ENCODE results near the gene SUPT20HL1.

DNA sequence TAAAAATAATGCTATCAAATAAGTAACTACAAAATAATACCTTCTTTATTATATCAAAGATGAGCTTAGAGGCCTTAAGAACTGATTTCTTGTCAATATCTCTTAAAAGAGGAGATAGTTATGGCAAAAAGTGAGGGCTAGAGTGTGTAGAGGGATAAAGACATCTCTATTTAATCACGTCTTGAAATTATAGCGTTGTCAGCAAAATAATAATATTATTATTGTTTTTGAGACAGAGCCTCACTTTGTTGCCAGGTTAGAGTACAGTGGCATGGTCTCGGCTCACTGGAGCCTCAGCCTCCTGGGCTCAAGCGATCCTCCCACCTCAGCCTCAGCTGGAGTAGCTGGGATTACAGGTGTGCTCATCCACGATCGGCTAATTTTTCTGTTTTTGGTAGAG, 18.3 kb downstream of the SUPT20HL1 start:
- TF ChIP-seq, protein P1, sequence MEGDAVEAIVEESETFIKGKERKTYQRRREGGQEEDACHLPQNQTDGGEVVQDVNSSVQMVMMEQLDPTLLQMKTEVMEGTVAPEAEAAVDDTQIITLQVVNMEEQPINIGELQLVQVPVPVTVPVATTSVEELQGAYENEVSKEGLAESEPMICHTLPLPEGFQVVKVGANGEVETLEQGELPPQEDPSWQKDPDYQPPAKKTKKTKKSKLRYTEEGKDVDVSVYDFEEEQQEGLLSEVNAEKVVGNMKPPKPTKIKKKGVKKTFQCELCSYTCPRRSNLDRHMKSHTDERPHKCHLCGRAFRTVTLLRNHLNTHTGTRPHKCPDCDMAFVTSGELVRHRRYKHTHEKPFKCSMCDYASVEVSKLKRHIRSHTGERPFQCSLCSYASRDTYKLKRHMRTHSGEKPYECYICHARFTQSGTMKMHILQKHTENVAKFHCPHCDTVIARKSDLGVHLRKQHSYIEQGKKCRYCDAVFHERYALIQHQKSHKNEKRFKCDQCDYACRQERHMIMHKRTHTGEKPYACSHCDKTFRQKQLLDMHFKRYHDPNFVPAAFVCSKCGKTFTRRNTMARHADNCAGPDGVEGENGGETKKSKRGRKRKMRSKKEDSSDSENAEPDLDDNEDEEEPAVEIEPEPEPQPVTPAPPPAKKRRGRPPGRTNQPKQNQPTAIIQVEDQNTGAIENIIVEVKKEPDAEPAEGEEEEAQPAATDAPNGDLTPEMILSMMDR (conservative IDR thresholded peaks at IDR 0.05; ENCODE audit: low read depth, low read length), result no peak
- TF ChIP-seq EZH2 (IDR thresholded peaks at IDR 0.05; ENCODE audit: borderline replicate concordance, low read depth, low read length, poor library complexity, severe bottlenecking), result no peak
